MM.1S (cell line): ENCODE measurements around the gene ELAVL3.

Experiments
- CTCF ChIP-seq: fragments of 300-600 bp; sonication (generic); IDR thresholded peaks from 2 replicates; pipeline ENCODE4 v1.5.1; 2016; ENCODE audit warnings: antibody characterized with exemption, low read length, mixed read lengths
- EZH2 ChIP-seq: fragments of 300-600 bp; sonication (generic); optimal IDR thresholded peaks from 2 replicates; pipeline ENCODE3; 2017; ENCODE audit warnings: low read depth, mild to moderate bottlenecking, antibody characterized with exemption, low read length, mixed read lengths

- TF ChIP-seq EZH2 (no peak), CTCF (no peak)
These were observed 46.2 kb downstream of the ELAVL3 start for GRCh38 chr19:11434703-11435056.
